PC-3 (cell line): ENCODE measurements around the gene MGLL.

Experiments
- CTCF ChIP-seq: fragments of 300-600 bp; sonication (generic); conservative IDR thresholded peaks from 2 replicates; pipeline ENCODE4 v1.5.1; 2017; ENCODE audit warnings: antibody characterized with exemption, low read depth, mild to moderate bottlenecking, low read length
- EZH2 ChIP-seq: fragments of 300-600 bp; sonication (generic); IDR thresholded peaks from one replicate; pipeline ENCODE4 v1.6.1; 2017; ENCODE audit warnings: antibody characterized with exemption, mild to moderate bottlenecking, low read length; ENCODE audit not compliant: unreplicated experiment
- EZH2phosphoT487 ChIP-seq: fragments of 300-600 bp; sonication (generic); IDR thresholded peaks from 2 replicates; pipeline ENCODE4 v1.6.1; 2018; ENCODE audit warnings: mild to moderate bottlenecking, antibody characterized with exemption, low read length, borderline replicate concordance

DNA sequence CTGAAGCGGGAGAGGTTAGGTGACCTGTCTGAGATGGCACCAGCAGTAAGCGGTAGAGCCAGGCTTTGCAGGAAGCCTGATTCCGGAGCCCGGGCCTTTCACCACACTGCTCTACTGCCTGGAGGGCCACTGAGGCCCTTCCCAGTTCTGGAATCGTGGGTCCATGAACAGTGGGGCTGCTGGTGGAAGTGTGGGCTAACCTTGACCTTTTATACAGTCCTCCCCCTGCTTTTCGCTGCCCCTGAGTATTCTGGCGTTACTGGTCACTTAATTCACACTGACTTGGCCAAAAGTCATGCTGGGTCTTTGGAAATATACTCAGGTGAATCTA is 152.1 kb downstream of the MGLL start:
- no peak for TF ChIP-seq CTCF
- TF ChIP-seq EZH2phosphoT487 = no peak
- no peak for TF ChIP-seq EZH2
